HG02623 (cell line): ENCODE results near the gene HDAC10.

Experiments
- ATAC-seq: cut with Tn5 transposase; IDR thresholded peaks from one replicate; pipeline ENCODE4 v1.9.1; 2021; ENCODE audit warnings: moderate library complexity; ENCODE audit not compliant: unreplicated experiment

Gene HDAC10

GRCh38 chr22:50204571-50204970 is 46.5 kb downstream of the HDAC10 start:
- no peak for ATAC-seq

GRCh38 chr22:50203288-50203687 is 47.8 kb downstream of the HDAC10 start:
- no peak for ATAC-seq

- ATAC-seq = no peak
Observed at GRCh38 chr22:50202130-50202666, 48.9 kb downstream of the HDAC10 start.

GRCh38 chr22:50201191-50202129 is 49.6 kb downstream of the HDAC10 start:
- peak; percentile 8 for ATAC-seq

GRCh38 chr22:50200461-50201190 is 50.4 kb downstream of the HDAC10 start, which contains the start of gene SELENOO:
TSS of gene SELENOO (plus strand) at chr22:50201011. CDS start at chr22:50201037, 26 bp downstream.
- peak; percentile 67 for ATAC-seq

- no peak for ATAC-seq
Observed at GRCh38 chr22:50199829-50200460, 51.1 kb downstream of the HDAC10 start.

GRCh38 chr22:50199251-50199721 is 51.8 kb downstream of the HDAC10 start:
- no peak for ATAC-seq

- ATAC-seq = no peak
Observed at GRCh38 chr22:50198624-50199017, 52.4 kb downstream of the HDAC10 start.

- no peak for ATAC-seq
Observed at GRCh38 chr22:50197856-50198623, 53.0 kb downstream of the HDAC10 start.

- ATAC-seq = no peak
Observed at GRCh38 chr22:50197000-50197800, 53.9 kb downstream of the HDAC10 start.

GRCh38 chr22:50196256-50196655 is 54.8 kb downstream of the HDAC10 start:
- ATAC-seq = no peak
